HCT116 (cell line): ENCODE measurements around the gene ZNF586. TPM values are rescaled to one million over a fixed set of nuclear protein-coding genes. Genes with fewer than 3 reads are reported as not detected.

Experiments used
- ATAC-seq: fragments of 200-7000 bp; cut with Tn5 transposase; 2 replicates; pipeline ENCODE4 v1.9.1; 2020; ENCODE audit warnings: mild to moderate bottlenecking, moderate library complexity
- BruUV-seq: library from RNA; stranded (reverse); fragments of 400-500 nt; replicated peaks from 2 replicates; lab custom pipeline; 2021; lab: Mats Ljungman, UMichigan
- CTCF ChIA-PET: fragments of 300-600 bp; sonication (Branson Sonifier 250); formaldehyde crosslinking; loops from one replicate; lab custom pipeline; 2021; ENCODE audit warnings: antibody characterized with exemption; lab: Charles Lee
- POLR2A ChIA-PET: fragments of 300-600, 350-600 bp; sonication (Branson Sonifier 250); formaldehyde crosslinking; loops from one replicate; lab custom pipeline; 2021; ENCODE audit warnings: antibody characterized with exemption; lab: Charles Lee
- RAD21 ChIA-PET, 2 experiments: fragments of 300-600 bp; sonication (Branson Sonifier 250); formaldehyde crosslinking; loops; one replicate each; lab custom pipeline; 2023; ENCODE audit warnings: low total read pairs in 2 of 2; ENCODE audit not compliant: uncharacterized antibody in 2 of 2, unreplicated experiment in 2 of 2, low non-redundant PET in 1 of 2; lab: Charles Lee
- DNase-seq: peaks from one replicate; pipeline ENCODE4 v3.0.0-alpha.2; 2010; ENCODE audit warnings: low read depth, low spot score
- H2AFZ ChIP-seq: fragments of 200-600 bp; shearing (Covaris generic), sonication (generic); 2 replicates; pipeline ENCODE4 v1.6.1; 2017; ENCODE audit warnings: low read depth, mixed run types, mixed read lengths, antibody characterized with exemption, low read length; ENCODE audit not compliant: poor library complexity, severe bottlenecking
- H3K27ac ChIP-seq: 2 replicates; pipeline ENCODE4 v1.5.1; 2012; ENCODE audit warnings: low read depth, low read length
- H3K27me3 ChIP-seq: fragments of 200-600 bp; sonication (generic); 2 replicates; pipeline ENCODE4 v1.6.1; 2016; ENCODE audit warnings: mixed run types, low read length, mixed read lengths; ENCODE audit not compliant: insufficient read depth
- H3K36me3 ChIP-seq, 2 experiments: fragments of 200-500 bp in 1 of 2; fragments of 200-600 bp in 1 of 2; sonication (Bioruptor generic) in 1 of 2; sonication (generic) in 1 of 2; 2 replicates each; pipeline versions ENCODE4 v1.5.1 to v1.6.1; 2014 to 2016; ENCODE audit warnings: low read length in 2 of 2, inconsistent platforms in 1 of 2, mixed read lengths in 1 of 2, mixed run types in 1 of 2; ENCODE audit not compliant: insufficient read depth in 2 of 2, control insufficient read depth in 1 of 2
- H3K4me1 ChIP-seq, 2 experiments: fragments of 200-600 bp in 1 of 2; sonication (generic) in 1 of 2; 2 replicates each; pipeline versions ENCODE4 v1.5.1 to v1.6.1; 2012 to 2017; ENCODE audit warnings: low read length in 2 of 2, inconsistent platforms in 1 of 2, mild to moderate bottlenecking in 1 of 2, mixed read lengths in 1 of 2, mixed run types in 1 of 2, moderate library complexity in 1 of 2; ENCODE audit not compliant: insufficient read depth in 2 of 2, control insufficient read depth in 1 of 2
- H3K4me2 ChIP-seq: fragments of 200-600 bp; sonication (generic); 2 replicates; pipeline ENCODE4 v1.6.1; 2017; ENCODE audit warnings: mixed run types, low read length, mixed read lengths
- H3K4me3 ChIP-seq, 2 experiments: fragments of 200-600 bp in 1 of 2; sonication (generic) in 1 of 2; replicated peaks in 1 of 2; 2 replicates each; pipeline ENCODE4 v1.5.1; 2011 to 2016; ENCODE audit warnings: low read length in 2 of 2, control low read depth in 1 of 2, low read depth in 1 of 2, mild to moderate bottlenecking in 1 of 2, mixed read lengths in 1 of 2, mixed run types in 1 of 2
- H3K79me2 ChIP-seq: fragments of 200-600 bp; sonication (generic); 2 replicates; pipeline ENCODE4 v1.6.1; 2017; ENCODE audit warnings: mild to moderate bottlenecking, mixed run types, low read length, moderate library complexity, mixed read lengths; ENCODE audit not compliant: insufficient read depth
- H3K9ac ChIP-seq: fragments of 200-600 bp; sonication (generic); 2 replicates; pipeline ENCODE4 v1.6.1; 2016; ENCODE audit warnings: low read length, mixed read lengths
- H3K9me2 ChIP-seq: fragments of 200-600 bp; sonication (generic), shearing (Covaris generic); 2 replicates; pipeline ENCODE4 v1.6.1; 2017; ENCODE audit warnings: mixed run types, mild to moderate bottlenecking, moderate library complexity; ENCODE audit not compliant: insufficient read depth
- H3K9me3 ChIP-seq, 2 experiments: fragments of 200-500 bp in 1 of 2; fragments of 200-600 bp in 1 of 2; sonication (Bioruptor generic) in 1 of 2; sonication (generic) in 1 of 2; 2 replicates each; pipeline ENCODE4 v1.6.1; 2014 to 2017; ENCODE audit warnings: low read length in 2 of 2, mixed read lengths in 2 of 2, inconsistent platforms in 1 of 2, low read depth in 1 of 2, mild to moderate bottlenecking in 1 of 2, mixed run types in 1 of 2, moderate library complexity in 1 of 2; ENCODE audit not compliant: control insufficient read depth in 1 of 2, insufficient read depth in 1 of 2
- H4K20me1 ChIP-seq: fragments of 200-600 bp; sonication (generic), shearing (Covaris generic); 2 replicates; pipeline ENCODE4 v1.6.1; 2017; ENCODE audit warnings: mixed run types, mild to moderate bottlenecking, moderate library complexity; ENCODE audit not compliant: insufficient read depth
- CBX3 ChIP-seq: IDR thresholded peaks from 2 replicates; pipeline ENCODE4 v1.6.1; 2012; ENCODE audit warnings: low read depth
- CEBPB ChIP-seq: IDR thresholded peaks from 2 replicates; pipeline ENCODE4 v1.6.1; 2012; ENCODE audit warnings: low read depth
- EZH2 ChIP-seq: fragments of 200-600 bp; sonication (generic); IDR thresholded peaks from 2 replicates; pipeline ENCODE4 v1.6.1; 2017; ENCODE audit warnings: antibody characterized with exemption, mixed run types
- POLR2AphosphoS5 ChIP-seq: IDR thresholded peaks from 2 replicates; pipeline ENCODE4 v1.6.1; 2011; ENCODE audit warnings: mild to moderate bottlenecking, low read depth, low read length, moderate library complexity
- REST ChIP-seq: IDR thresholded peaks from 2 replicates; pipeline ENCODE4 v1.6.1; 2012; ENCODE audit warnings: low read depth
- SIN3A ChIP-seq: IDR thresholded peaks from 2 replicates; pipeline ENCODE4 v1.6.1; 2012; ENCODE audit warnings: low read depth
- SRF ChIP-seq: IDR thresholded peaks from 2 replicates; pipeline ENCODE4 v1.6.1; 2012; ENCODE audit warnings: low read depth
- TCF7L2 ChIP-seq: IDR thresholded peaks from 2 replicates; pipeline ENCODE4 v1.7.0; 2011; ENCODE audit warnings: borderline replicate concordance, inconsistent platforms; ENCODE audit not compliant: insufficient read depth, insufficient read length; ENCODE audit errors: extremely low read depth
- YY1 ChIP-seq: IDR thresholded peaks from 2 replicates; pipeline ENCODE4 v1.6.1; 2011; ENCODE audit warnings: low read length, low read depth, moderate library complexity, mild to moderate bottlenecking; ENCODE audit not compliant: insufficient replicate concordance; ENCODE audit errors: extremely low read depth
- ZFX ChIP-seq: fragments of 450-650 bp; IDR thresholded peaks from 2 replicates; pipeline ENCODE4 v1.6.1; 2017
- intact Hi-C: fragments of 100-400 bp; cut with micrococcal nuclease; formaldehyde crosslinking; loops from 2 replicates; pipeline ENCODE4 v1.10.0; 2022
- total RNA-seq: library from RNA; stranded (reverse); gene quantifications from one replicate; pipeline ENCODE4 v1.2.1, GENCODE V29; 2021; ENCODE audit not compliant: unreplicated experiment
- TF ChIP-seq, protein P1 (sequence below): IDR thresholded peaks from 2 replicates; pipeline ENCODE4 v1.6.1; 2012
- TF ChIP-seq, protein P2 (sequence below): IDR thresholded peaks from 2 replicates; pipeline ENCODE4 v1.6.1; 2011; ENCODE audit warnings: mild to moderate bottlenecking, low read length, moderate library complexity; ENCODE audit not compliant: insufficient replicate concordance; ENCODE audit errors: extremely low read depth
- TF ChIP-seq, protein P3 (sequence below): IDR thresholded peaks from 2 replicates; pipeline ENCODE4 v1.6.1; 2012

Gene ZNF586
- total RNA-seq, 1 experiment from 2014 or later: 3.5 TPM

DNA sequence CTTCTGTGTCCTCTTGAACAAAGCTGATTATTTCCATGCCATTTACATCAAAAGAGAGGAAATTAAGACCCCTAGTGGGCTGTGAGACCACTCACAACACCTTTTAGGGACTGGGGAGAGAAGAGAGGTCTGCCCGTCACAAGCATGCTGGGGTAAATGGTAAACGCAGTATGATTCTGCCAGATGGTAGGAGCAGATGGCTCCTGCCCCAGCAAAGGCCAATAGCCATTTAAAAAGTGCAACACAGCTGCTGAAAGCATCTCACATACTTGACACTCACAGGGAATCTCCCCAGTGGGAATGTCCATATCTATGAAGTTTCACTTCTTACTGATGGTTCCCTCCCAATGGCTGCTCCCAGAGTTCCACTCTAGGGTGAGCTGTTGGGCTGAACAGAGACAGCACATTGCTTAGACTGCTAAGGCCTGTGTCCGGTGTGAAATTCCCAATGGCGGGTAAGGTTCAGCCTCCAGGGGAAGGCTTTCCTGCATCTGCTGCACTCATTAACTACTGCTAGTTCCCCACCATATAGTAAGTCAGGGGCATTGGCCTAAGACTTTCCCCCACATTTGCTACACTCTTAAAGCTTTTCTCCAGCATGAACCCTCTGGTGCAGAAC lies 49.5 kb upstream of the ZNF586 start:
- H3K36me3 ChIP-seq: no peaks in the 10 kb centered on the region
- H3K79me2 ChIP-seq: no peaks in the 10 kb centered on the region
- ChIA-PET RAD21 (no interaction called here), POLR2A (no interaction called here), CTCF (no interaction called here)
- no peak overlapping the region for H3K9ac ChIP-seq
- H4K20me1 ChIP-seq: no peaks in the 10 kb centered on the region
- peaks cover 18 to 22% of the 10 kb centered on the region in 2 experiments; a peak in 2 of 4 replicates for H3K9me3 ChIP-seq
- H3K27ac ChIP-seq: no peak overlapping the region
- no peak overlapping the region for H2AFZ ChIP-seq
- TF ChIP-seq SRF: no peak
- TF ChIP-seq EZH2: no peak
- TF ChIP-seq ZFX: no peak
- no peak overlapping the region for H3K4me2 ChIP-seq
- H3K9me2 ChIP-seq: no peaks in the 10 kb centered on the region
- ATAC-seq: no peak
- BruUV-seq: no TSS peak
- intact Hi-C loops: no loop called here
- no peaks in the 10 kb centered on the region for H3K4me1 ChIP-seq
- H3K4me3 ChIP-seq: no peak overlapping the region
- no peaks in the 10 kb centered on the region for H3K27me3 ChIP-seq
- DNase-seq: no peak

DNA sequence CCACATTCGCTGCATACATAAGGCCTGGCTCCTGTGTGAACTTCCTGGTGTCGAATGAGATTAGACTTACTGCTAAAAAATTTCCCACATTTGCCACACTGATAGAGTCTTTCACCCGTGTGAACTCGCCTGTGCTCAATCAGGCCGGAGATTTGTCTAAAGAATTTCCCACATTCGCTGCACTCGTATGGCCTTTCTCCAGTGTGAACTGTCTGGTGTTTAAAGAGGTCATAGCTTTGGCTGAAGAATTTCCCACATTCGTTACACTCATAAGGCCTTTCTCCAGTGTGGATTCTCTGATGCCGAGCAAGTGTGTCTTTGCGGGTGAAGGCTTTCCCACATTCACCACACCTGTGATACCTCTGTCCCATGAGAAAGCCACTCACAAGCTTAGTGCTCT lies 48.6 kb upstream of the ZNF586 start:
- intact Hi-C loops: no loop called here
- H2AFZ ChIP-seq: no peak overlapping the region
- peaks cover 18 to 22% of the 10 kb centered on the region in 2 experiments; a peak in 2 of 4 replicates for H3K9me3 ChIP-seq
- H3K9me2 ChIP-seq: no peaks in the 10 kb centered on the region
- no peaks in the 10 kb centered on the region for H4K20me1 ChIP-seq
- CTCF ChIA-PET: no interaction called here
- H3K4me3 ChIP-seq: no peak overlapping the region
- DNase-seq (no peak), ATAC-seq (no peak)
- no peaks in the 10 kb centered on the region for H3K36me3 ChIP-seq
- no peak overlapping the region for H3K27ac ChIP-seq
- H3K27me3 ChIP-seq: no peaks in the 10 kb centered on the region
- H3K9ac ChIP-seq: no peak overlapping the region
- POLR2A ChIA-PET: no interaction called here
- no peaks in the 10 kb centered on the region for H3K4me1 ChIP-seq
- BruUV-seq: no TSS peak
- no peaks in the 10 kb centered on the region for H3K79me2 ChIP-seq
- H3K4me2 ChIP-seq: no peak overlapping the region
- RAD21 ChIA-PET: no interaction called here
- no peak for TF ChIP-seq SRF
- TF ChIP-seq, protein P1, sequence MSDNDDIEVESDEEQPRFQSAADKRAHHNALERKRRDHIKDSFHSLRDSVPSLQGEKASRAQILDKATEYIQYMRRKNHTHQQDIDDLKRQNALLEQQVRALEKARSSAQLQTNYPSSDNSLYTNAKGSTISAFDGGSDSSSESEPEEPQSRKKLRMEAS: no peak
- no peak for TF ChIP-seq CEBPB
- TF ChIP-seq, protein P2, sequence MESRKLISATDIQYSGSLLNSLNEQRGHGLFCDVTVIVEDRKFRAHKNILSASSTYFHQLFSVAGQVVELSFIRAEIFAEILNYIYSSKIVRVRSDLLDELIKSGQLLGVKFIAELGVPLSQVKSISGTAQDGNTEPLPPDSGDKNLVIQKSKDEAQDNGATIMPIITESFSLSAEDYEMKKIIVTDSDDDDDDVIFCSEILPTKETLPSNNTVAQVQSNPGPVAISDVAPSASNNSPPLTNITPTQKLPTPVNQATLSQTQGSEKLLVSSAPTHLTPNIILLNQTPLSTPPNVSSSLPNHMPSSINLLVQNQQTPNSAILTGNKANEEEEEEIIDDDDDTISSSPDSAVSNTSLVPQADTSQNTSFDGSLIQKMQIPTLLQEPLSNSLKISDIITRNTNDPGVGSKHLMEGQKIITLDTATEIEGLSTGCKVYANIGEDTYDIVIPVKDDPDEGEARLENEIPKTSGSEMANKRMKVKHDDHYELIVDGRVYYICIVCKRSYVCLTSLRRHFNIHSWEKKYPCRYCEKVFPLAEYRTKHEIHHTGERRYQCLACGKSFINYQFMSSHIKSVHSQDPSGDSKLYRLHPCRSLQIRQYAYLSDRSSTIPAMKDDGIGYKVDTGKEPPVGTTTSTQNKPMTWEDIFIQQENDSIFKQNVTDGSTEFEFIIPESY: no peak
- TF ChIP-seq, protein P3, sequence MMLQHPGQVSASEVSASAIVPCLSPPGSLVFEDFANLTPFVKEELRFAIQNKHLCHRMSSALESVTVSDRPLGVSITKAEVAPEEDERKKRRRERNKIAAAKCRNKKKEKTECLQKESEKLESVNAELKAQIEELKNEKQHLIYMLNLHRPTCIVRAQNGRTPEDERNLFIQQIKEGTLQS: no peak
- no peak for TF ChIP-seq CBX3
- no peak for TF ChIP-seq POLR2AphosphoS5
- no peak for TF ChIP-seq SIN3A
- TF ChIP-seq EZH2: no peak
- no peak for TF ChIP-seq REST
- no peak for TF ChIP-seq YY1
- no peak for TF ChIP-seq TCF7L2
